Measurements from ENCODE around the gene ZC3H10. TPM values are rescaled to one million over a fixed set of nuclear protein-coding genes. Genes with fewer than 3 reads are reported as not detected.

ZC3H10 gene
- total and polyA plus RNA-seq, 2 of the 13 experiments (the other 11 are each of a cell fraction or from before 2014, with no cell fraction given): 0.70 to 2.3 TPM

- TF ChIP-seq PAXIP1 (CRISPR knock-in tag; conservative IDR thresholded peaks at IDR 0.05) (no peak), STAG1 (CRISPR knock-in tag; IDR thresholded peaks at IDR 0.05) (peak; percentile 21; the same call in 1 of the 2 replicates), ZKSCAN1 (IDR thresholded peaks at IDR 0.05; ENCODE audit: low read length) (no peak), FOXP4 (CRISPR knock-in tag; IDR thresholded peaks at IDR 0.05) (0 out of 2 replicates have a peak, but pooled peaks have one; percentile 11), SOX13 (IDR thresholded peaks at IDR 0.05) (no peak), SOX13 (CRISPR knock-in tag; conservative IDR thresholded peaks at IDR 0.05 in 1 of 2, IDR thresholded peaks at IDR 0.05 in 1 of 2) (peak in 1 of 2 experiments; percentile 73; a peak in 2 of 4 replicates), ZNF841 (CRISPR knock-in tag; IDR thresholded peaks at IDR 0.05; ENCODE audit: borderline replicate concordance) (no peak), SMARCE1 (IDR thresholded peaks at IDR 0.05; ENCODE audit: borderline replicate concordance) (no peak), GMEB2 (CRISPR knock-in tag; IDR thresholded peaks at IDR 0.05; ENCODE audit: low read depth) (no peak), ATM (IDR thresholded peaks at IDR 0.05; ENCODE audit: borderline replicate concordance) (no peak), GABPA (IDR thresholded peaks at IDR 0.05; ENCODE audit: low read depth, low read length) (no peak), GABPA (CRISPR knock-in tag; IDR thresholded peaks at IDR 0.05; ENCODE audit: low read depth) (peak; percentile 64)
- TF ChIP-seq, protein P1, sequence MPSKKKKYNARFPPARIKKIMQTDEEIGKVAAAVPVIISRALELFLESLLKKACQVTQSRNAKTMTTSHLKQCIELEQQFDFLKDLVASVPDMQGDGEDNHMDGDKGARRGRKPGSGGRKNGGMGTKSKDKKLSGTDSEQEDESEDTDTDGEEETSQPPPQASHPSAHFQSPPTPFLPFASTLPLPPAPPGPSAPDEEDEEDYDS (CRISPR knock-in tag; IDR thresholded peaks at IDR 0.05): no peak
- TF ChIP-seq, protein P2, sequence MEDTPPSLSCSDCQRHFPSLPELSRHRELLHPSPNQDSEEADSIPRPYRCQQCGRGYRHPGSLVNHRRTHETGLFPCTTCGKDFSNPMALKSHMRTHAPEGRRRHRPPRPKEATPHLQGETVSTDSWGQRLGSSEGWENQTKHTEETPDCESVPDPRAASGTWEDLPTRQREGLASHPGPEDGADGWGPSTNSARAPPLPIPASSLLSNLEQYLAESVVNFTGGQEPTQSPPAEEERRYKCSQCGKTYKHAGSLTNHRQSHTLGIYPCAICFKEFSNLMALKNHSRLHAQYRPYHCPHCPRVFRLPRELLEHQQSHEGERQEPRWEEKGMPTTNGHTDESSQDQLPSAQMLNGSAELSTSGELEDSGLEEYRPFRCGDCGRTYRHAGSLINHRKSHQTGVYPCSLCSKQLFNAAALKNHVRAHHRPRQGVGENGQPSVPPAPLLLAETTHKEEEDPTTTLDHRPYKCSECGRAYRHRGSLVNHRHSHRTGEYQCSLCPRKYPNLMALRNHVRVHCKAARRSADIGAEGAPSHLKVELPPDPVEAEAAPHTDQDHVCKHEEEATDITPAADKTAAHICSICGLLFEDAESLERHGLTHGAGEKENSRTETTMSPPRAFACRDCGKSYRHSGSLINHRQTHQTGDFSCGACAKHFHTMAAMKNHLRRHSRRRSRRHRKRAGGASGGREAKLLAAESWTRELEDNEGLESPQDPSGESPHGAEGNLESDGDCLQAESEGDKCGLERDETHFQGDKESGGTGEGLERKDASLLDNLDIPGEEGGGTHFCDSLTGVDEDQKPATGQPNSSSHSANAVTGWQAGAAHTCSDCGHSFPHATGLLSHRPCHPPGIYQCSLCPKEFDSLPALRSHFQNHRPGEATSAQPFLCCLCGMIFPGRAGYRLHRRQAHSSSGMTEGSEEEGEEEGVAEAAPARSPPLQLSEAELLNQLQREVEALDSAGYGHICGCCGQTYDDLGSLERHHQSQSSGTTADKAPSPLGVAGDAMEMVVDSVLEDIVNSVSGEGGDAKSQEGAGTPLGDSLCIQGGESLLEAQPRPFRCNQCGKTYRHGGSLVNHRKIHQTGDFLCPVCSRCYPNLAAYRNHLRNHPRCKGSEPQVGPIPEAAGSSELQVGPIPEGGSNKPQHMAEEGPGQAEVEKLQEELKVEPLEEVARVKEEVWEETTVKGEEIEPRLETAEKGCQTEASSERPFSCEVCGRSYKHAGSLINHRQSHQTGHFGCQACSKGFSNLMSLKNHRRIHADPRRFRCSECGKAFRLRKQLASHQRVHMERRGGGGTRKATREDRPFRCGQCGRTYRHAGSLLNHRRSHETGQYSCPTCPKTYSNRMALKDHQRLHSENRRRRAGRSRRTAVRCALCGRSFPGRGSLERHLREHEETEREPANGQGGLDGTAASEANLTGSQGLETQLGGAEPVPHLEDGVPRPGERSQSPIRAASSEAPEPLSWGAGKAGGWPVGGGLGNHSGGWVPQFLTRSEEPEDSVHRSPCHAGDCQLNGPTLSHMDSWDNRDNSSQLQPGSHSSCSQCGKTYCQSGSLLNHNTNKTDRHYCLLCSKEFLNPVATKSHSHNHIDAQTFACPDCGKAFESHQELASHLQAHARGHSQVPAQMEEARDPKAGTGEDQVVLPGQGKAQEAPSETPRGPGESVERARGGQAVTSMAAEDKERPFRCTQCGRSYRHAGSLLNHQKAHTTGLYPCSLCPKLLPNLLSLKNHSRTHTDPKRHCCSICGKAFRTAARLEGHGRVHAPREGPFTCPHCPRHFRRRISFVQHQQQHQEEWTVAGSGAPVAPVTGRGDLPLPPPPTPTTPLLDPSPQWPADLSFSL (CRISPR knock-in tag; IDR thresholded peaks at IDR 0.05): no peak
Measured at GRCh38 chr12:56157201-56158028, 39.3 kb downstream of the ZC3H10 start (continued).

Measured in HepG2 (cell line).